ENCODE measurements around the gene SRSF3. TPM values are rescaled to one million over a fixed set of nuclear protein-coding genes. Genes with fewer than 3 reads are reported as not detected.
"Not testable (repeated sequence)": the region's sequence is repeated elsewhere in the genome, so short reads cannot be mapped to it uniquely, and the experiment has no call there.

The SRSF3 gene
- total RNA-seq, 2 donors from 2014 or later: 493 to 536 TPM

DNA sequence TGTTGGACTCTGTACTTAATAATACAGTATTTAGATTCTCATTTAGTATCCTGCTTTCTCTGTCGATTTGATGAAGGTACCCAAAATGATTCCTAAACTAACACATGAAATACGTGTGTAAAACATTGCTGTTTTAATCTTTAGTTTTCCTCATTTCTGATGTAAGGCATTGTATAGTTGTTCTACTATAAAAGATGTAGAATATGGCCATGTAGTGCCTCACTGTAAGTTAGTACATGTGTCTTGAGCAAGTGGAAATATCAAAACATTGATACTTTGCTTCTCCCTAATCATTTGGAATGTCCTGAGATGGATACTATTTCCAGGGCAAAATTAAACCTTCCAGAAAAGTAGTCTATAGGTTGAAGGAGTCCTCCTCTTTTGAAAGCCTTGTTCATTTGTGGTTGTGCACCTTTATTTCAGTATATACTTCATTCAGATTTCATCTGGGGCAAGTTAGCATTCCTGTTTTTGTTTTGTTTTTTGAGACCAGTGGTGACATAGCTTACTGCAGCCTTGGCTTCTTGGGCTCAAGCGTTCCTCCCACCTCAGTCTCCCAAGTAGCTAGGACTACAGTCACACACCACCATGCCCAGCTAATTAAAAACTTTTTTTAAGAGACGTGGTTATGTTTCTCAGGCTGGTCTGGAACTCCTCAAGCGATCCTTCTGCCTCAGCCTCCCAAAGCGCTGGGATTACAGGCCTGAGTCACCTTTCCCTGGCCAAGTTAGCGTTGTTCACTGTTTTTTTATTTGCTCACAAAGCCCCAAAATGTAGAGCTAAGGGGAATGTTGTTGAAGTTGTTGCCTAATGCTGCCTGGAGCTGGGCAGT is 11.6 kb downstream of the SRSF3 start:
- Mint-ChIP-seq H3K9me3 (no peaks in the 10 kb centered on the region), H3K27ac (peak overlapping the region; percentile 80), H3K4me1 (peaks cover 14% of the 10 kb centered on the region), H3K36me3 (ENCODE audit: low read depth) (peaks cover 90% of the 10 kb centered on the region), H3K27me3 (ENCODE audit: insufficient read depth) (no peaks in the 10 kb centered on the region), H3K4me3 (no peak overlapping the region)
- Histone ChIP-seq H3K36me3 (ENCODE audit: control insufficient read depth, insufficient read depth, low read length) (peaks cover 100% of the 10 kb centered on the region), H3K27me3 (ENCODE audit: control insufficient read depth, insufficient read depth, low read length, poor library complexity, severe bottlenecking) (no peaks in the 10 kb centered on the region), H3K9me3 (ENCODE audit: control insufficient read depth, low read length) (no peaks in the 10 kb centered on the region), H3K27ac (ENCODE audit: low read depth, low read length) (no peak overlapping the region), H3K9ac (ENCODE audit: extremely low read depth, low read length, poor library complexity, severe bottlenecking) (no peak overlapping the region), H3K4me3 (ENCODE audit: low read length) (no peak overlapping the region), H3K4me1 (ENCODE audit: control insufficient read depth, insufficient read depth, low read length) (peaks cover 2% of the 10 kb centered on the region)
- TF ChIP-seq, protein P1, sequence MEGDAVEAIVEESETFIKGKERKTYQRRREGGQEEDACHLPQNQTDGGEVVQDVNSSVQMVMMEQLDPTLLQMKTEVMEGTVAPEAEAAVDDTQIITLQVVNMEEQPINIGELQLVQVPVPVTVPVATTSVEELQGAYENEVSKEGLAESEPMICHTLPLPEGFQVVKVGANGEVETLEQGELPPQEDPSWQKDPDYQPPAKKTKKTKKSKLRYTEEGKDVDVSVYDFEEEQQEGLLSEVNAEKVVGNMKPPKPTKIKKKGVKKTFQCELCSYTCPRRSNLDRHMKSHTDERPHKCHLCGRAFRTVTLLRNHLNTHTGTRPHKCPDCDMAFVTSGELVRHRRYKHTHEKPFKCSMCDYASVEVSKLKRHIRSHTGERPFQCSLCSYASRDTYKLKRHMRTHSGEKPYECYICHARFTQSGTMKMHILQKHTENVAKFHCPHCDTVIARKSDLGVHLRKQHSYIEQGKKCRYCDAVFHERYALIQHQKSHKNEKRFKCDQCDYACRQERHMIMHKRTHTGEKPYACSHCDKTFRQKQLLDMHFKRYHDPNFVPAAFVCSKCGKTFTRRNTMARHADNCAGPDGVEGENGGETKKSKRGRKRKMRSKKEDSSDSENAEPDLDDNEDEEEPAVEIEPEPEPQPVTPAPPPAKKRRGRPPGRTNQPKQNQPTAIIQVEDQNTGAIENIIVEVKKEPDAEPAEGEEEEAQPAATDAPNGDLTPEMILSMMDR (conservative IDR thresholded peaks at IDR 0.05): peak; percentile 51
- WGBS, 2 experiments (ENCODE audit: insufficient coverage in 1 of 2, insufficient read length in 1 of 2): 93 to 94% methylated on average over 4 to 7 of the region's 7 CpGs
- DNase-seq: no peak

DNA sequence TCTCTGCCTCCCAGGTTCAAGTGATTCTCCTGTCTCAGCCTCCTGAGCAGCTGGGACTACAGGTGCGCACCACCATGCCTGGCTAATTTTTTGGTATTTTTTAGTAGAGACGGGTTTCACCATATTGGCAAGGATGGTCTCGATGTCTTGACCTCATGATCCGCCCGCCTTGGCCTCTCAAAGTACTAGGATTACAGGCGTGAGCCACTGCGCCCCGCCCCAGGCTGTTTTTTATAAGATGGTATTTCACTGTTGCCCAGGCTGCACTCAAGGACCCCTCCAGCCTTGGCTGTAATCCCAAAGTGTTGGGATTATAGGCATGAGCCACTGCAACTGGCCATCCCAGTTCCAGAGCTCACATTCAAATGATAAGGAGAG is 13.1 kb downstream of the SRSF3 start:
- peaks cover 100% of the 10 kb centered on the region for H3K36me3 ChIP-seq (ENCODE audit: control insufficient read depth, insufficient read depth, low read length)
- H3K9me3 ChIP-seq (ENCODE audit: control insufficient read depth, low read length); H3K4me3 Mint-ChIP-seq; H3K9ac ChIP-seq (ENCODE audit: extremely low read depth, low read length, poor library complexity, severe bottlenecking); H3K27me3 Mint-ChIP-seq (ENCODE audit: insufficient read depth); H3K27ac Mint-ChIP-seq; H3K4me3 ChIP-seq (ENCODE audit: low read length); H3K9me3 Mint-ChIP-seq; DNase-seq; H3K27me3 ChIP-seq (ENCODE audit: control insufficient read depth, insufficient read depth, low read length, poor library complexity, severe bottlenecking); H3K4me1 ChIP-seq (ENCODE audit: control insufficient read depth, insufficient read depth, low read length): not testable (repeated sequence)
- Mint-ChIP-seq H3K4me1 (peaks cover 11% of the 10 kb centered on the region), H3K36me3 (ENCODE audit: low read depth) (peaks cover 89% of the 10 kb centered on the region)
- H3K27ac ChIP-seq (ENCODE audit: low read depth, low read length): peak overlapping the region; percentile 15
- WGBS, 2 experiments (ENCODE audit: insufficient coverage in 1 of 2, insufficient read length in 1 of 2): 91 to 94% methylated on average over 8 of the region's 8 CpGs

DNA sequence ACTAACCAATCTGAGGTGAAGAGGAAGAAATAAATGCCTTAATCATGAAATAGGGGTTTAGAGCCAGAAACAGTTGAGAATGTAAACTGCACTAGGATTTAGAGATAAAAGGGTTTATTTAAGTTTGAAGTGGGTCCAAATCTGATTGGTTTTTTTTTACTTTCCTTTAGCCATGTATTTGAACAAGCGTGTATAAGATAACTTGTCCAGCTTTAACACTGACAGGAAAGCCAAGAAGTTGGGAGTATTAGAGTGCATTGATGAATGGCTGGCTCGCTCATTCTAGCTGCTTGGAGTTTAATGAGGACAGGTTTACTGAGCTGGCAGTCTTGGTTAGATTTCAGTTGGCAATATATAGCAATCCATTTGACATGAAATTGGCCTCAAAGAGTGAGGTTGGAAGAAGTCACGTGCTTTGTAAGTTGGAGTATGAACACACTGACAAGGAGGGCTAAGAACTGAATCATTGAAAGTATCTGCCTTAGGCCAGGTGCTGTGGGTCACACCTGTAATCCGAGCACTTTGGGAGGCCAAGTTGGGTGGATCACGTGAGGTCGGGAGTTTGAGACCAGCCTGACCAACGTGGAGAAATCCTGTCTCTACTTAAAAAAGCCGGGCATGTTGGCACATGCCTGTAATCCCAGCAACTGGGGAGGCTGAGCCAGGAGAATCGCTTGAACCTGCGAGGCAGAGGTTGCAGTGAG is 13.7 kb downstream of the SRSF3 start:
- H3K27ac ChIP-seq (ENCODE audit: low read depth, low read length): peak overlapping the region; percentile 15
- peaks cover 99% of the 10 kb centered on the region for H3K36me3 ChIP-seq (ENCODE audit: control insufficient read depth, insufficient read depth, low read length)
- H3K9ac ChIP-seq (ENCODE audit: extremely low read depth, low read length, poor library complexity, severe bottlenecking): no peak overlapping the region
- H3K4me3 Mint-ChIP-seq: no peak overlapping the region
- peak overlapping the region; percentile 82 for H3K27ac Mint-ChIP-seq
- no peak overlapping the region for H3K4me3 ChIP-seq (ENCODE audit: low read length)
- DNase-seq: no peak
- peaks cover 11% of the 10 kb centered on the region for H3K4me1 Mint-ChIP-seq
- H3K9me3 Mint-ChIP-seq: no peaks in the 10 kb centered on the region
- peaks cover 87% of the 10 kb centered on the region for H3K36me3 Mint-ChIP-seq (ENCODE audit: low read depth)
- H3K27me3 ChIP-seq (ENCODE audit: control insufficient read depth, insufficient read depth, low read length, poor library complexity, severe bottlenecking): no peaks in the 10 kb centered on the region
- WGBS, 2 experiments (ENCODE audit: insufficient coverage in 1 of 2, insufficient read length in 1 of 2): 87 to 94% methylated on average over 10 of the region's 10 CpGs
- TF ChIP-seq, protein P1 (conservative IDR thresholded peaks at IDR 0.05): no peak
- no peaks in the 10 kb centered on the region for H3K9me3 ChIP-seq (ENCODE audit: control insufficient read depth, low read length)
- H3K27me3 Mint-ChIP-seq (ENCODE audit: insufficient read depth): no peaks in the 10 kb centered on the region
- H3K4me1 ChIP-seq (ENCODE audit: control insufficient read depth, insufficient read depth, low read length): peaks cover 2% of the 10 kb centered on the region
